Suprapubic skin (tissue), 4 donors: ENCODE results near the gene ERI3.

ENCODE experiments used
- POLR2A ChIP-seq, 2 donors: fragments of 450-650 bp; IDR thresholded peaks; one replicate each; pipeline ENCODE4 v1.6.1; 2017; ENCODE audit warnings: antibody characterized with exemption in 2 of 2, mild to moderate bottlenecking in 2 of 2, moderate library complexity in 2 of 2
- POLR2AphosphoS5 ChIP-seq, 3 donors: sonication (generic); formaldehyde crosslinking; IDR thresholded peaks; one replicate each; pipeline ENCODE4 v1.6.1; 2017; ENCODE audit warnings: antibody characterized with exemption in 3 of 3
- TF ChIP-seq, protein P1 (sequence below), 2 donors: fragments of 200-600 bp in 1 of 2; fragments of 450-650 bp in 1 of 2; sonication (generic) in 1 of 2; IDR thresholded peaks; one replicate each; pipeline ENCODE4 v1.5.1; 2016 to 2019; ENCODE audit warnings: antibody characterized with exemption in 2 of 2, mild to moderate bottlenecking in 1 of 2, moderate library complexity in 1 of 2

DNA sequence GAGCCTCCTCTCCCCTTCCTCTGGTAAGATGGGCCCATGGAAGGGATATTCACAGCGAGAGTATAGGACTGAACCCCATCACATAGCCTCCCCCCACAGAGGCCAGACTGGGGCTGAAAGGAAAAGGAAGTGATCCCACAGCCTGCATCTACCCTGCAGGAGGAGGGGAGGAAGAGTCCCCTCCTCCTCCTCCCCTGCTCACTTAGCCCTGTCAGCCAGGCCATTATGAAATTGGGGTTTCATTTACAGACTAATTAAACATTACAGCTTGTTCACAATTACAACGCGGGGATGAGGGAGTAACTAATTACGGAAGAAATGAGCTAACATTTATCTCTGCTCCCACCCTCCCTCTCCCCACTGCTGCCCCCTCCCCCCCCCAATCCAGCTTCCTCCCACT is 116.4 kb downstream of the ERI3 start:
- TF ChIP-seq POLR2AphosphoS5 (IDR thresholded peaks at IDR 0.05) (no peak), POLR2A (IDR thresholded peaks at IDR 0.05) (no peak)
- TF ChIP-seq, protein P1, sequence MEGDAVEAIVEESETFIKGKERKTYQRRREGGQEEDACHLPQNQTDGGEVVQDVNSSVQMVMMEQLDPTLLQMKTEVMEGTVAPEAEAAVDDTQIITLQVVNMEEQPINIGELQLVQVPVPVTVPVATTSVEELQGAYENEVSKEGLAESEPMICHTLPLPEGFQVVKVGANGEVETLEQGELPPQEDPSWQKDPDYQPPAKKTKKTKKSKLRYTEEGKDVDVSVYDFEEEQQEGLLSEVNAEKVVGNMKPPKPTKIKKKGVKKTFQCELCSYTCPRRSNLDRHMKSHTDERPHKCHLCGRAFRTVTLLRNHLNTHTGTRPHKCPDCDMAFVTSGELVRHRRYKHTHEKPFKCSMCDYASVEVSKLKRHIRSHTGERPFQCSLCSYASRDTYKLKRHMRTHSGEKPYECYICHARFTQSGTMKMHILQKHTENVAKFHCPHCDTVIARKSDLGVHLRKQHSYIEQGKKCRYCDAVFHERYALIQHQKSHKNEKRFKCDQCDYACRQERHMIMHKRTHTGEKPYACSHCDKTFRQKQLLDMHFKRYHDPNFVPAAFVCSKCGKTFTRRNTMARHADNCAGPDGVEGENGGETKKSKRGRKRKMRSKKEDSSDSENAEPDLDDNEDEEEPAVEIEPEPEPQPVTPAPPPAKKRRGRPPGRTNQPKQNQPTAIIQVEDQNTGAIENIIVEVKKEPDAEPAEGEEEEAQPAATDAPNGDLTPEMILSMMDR (IDR thresholded peaks at IDR 0.05): no peak
